ENCODE measurements around the gene TMEM181. TPM values are rescaled to one million over a fixed set of nuclear protein-coding genes. Genes with fewer than 3 reads are reported as not detected.

Gene TMEM181
- polyA plus RNA-seq, 1 of the 3 experiments (the other 2 are of a cell fraction), result 19.5 TPM

DNA sequence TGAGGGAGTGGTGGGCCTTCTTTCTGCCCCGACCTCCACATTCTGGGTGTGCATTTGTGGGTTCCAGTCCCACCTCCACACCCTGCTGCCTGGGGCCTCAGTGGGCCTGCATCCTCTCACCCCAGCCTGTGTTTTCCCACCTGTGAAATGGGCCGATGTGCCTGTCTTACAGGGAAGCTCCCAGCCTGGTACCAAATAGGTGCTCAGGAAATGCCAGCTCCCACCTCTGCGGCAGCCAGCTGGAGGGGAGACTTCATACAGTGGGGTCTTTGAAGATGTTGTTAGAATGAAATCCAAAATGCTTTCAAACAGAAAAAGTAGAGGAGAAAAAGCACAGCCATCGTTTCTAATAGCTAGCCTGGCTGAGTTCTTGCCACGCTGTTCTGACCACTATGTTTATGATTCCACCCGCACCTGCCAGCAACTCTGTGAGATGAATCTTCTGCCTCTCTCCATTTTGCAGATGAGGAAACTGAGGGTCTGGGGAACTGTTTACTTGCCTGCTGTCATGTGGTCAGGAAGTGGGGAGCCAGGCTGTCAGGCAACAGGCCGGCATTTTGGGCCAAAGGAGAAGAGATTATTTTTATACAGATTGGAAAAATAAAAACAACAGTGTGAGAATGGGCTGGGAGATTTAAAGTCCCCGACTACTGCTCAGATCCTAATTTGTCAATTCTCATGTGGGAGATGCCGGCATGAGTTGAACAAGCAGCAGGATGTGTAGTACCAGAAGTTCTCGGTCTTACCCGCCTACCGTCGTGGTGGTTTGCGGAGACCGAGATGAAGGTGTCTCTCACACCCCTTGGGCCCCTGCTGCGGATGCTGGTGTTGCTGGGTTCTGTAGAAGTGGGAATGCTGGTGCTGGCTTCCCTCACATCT is 4.6 kb downstream of the TMEM181 start:
- Histone ChIP-seq H3K79me2 (ENCODE audit: insufficient read depth) (peaks cover 85% of the 10 kb centered on the region), H3K27me3 (ENCODE audit: insufficient read depth) (no peaks in the 10 kb centered on the region), H3K4me1 (ENCODE audit: control insufficient read depth in 1 of 2, insufficient read depth in 2 of 2, low read depth in 1 of 2, low read length in 1 of 2) (peaks cover 11 to 22% of the 10 kb centered on the region in 2 experiments; a peak in 3 of 4 replicates), H3F3A (replicated peaks; ENCODE audit: insufficient read depth) (no peaks in the 10 kb centered on the region), H4K20me1 (ENCODE audit: insufficient read depth) (peaks cover 79% of the 10 kb centered on the region), H3K27ac (ENCODE audit: low read depth in 2 of 2, low read length in 1 of 2) (no peak overlapping the region), H3K4me2 (no peak overlapping the region), H3K36me3 (replicated peaks in 1 of 2; ENCODE audit: control insufficient read depth in 1 of 2, insufficient read depth in 2 of 2, low read length in 1 of 2) (no peaks in the 10 kb centered on the region), H2AFZ (ENCODE audit: low read depth) (no peak overlapping the region), H3K9me3 (no peaks in the 10 kb centered on the region), H3K9me2 (no peaks in the 10 kb centered on the region), H3K9ac (no peak overlapping the region), H3K4me3 (ENCODE audit: low read depth in 2 of 2, low read length in 1 of 2) (no peak overlapping the region)
- 96% methylated on average over 15 of the region's 16 CpGs for WGBS (ENCODE audit: low lambda C conversion rate)
- no peak for DNase-seq
- POLR2A ChIA-PET, result no interaction called here
- CTCF ChIA-PET, result interaction anchor here (1.0 to 2.0 kb wide), 3 partner anchors 9 to 343 kb away, joined by 3 to 7 read pairs (median 6); no protein-coding TSS in a partner anchor
- TF ChIP-seq NRF1 (IDR thresholded peaks at IDR 0.05; ENCODE audit: low read depth, low read length) (no peak), YY1 (IDR thresholded peaks at IDR 0.05; ENCODE audit: low read depth) (no peak), RAD21 (IDR thresholded peaks at IDR 0.05; ENCODE audit: low read length) (no peak), POLR2AphosphoS5 (IDR thresholded peaks at IDR 0.05; ENCODE audit: low read depth, low read length) (no peak), ELF1 (IDR thresholded peaks at IDR 0.05) (no peak), RCOR1 (IDR thresholded peaks at IDR 0.05; ENCODE audit: low read length) (no peak), RXRA (IDR thresholded peaks at IDR 0.05; ENCODE audit: borderline replicate concordance, low read depth) (no peak), TCF12 (IDR thresholded peaks at IDR 0.05) (no peak), JUND (IDR thresholded peaks at IDR 0.05) (no peak), FOXJ3 (CRISPR knock-in tag; IDR thresholded peaks at IDR 0.05) (no peak)
- TF ChIP-seq, protein P1, sequence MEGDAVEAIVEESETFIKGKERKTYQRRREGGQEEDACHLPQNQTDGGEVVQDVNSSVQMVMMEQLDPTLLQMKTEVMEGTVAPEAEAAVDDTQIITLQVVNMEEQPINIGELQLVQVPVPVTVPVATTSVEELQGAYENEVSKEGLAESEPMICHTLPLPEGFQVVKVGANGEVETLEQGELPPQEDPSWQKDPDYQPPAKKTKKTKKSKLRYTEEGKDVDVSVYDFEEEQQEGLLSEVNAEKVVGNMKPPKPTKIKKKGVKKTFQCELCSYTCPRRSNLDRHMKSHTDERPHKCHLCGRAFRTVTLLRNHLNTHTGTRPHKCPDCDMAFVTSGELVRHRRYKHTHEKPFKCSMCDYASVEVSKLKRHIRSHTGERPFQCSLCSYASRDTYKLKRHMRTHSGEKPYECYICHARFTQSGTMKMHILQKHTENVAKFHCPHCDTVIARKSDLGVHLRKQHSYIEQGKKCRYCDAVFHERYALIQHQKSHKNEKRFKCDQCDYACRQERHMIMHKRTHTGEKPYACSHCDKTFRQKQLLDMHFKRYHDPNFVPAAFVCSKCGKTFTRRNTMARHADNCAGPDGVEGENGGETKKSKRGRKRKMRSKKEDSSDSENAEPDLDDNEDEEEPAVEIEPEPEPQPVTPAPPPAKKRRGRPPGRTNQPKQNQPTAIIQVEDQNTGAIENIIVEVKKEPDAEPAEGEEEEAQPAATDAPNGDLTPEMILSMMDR (IDR thresholded peaks at IDR 0.05), result no peak
- TF ChIP-seq, protein P2, sequence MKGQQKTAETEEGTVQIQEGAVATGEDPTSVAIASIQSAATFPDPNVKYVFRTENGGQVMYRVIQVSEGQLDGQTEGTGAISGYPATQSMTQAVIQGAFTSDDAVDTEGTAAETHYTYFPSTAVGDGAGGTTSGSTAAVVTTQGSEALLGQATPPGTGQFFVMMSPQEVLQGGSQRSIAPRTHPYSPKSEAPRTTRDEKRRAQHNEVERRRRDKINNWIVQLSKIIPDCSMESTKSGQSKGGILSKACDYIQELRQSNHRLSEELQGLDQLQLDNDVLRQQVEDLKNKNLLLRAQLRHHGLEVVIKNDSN (IDR thresholded peaks at IDR 0.05; ENCODE audit: borderline replicate concordance, low read depth), result no peak
- TF ChIP-seq, protein P3, sequence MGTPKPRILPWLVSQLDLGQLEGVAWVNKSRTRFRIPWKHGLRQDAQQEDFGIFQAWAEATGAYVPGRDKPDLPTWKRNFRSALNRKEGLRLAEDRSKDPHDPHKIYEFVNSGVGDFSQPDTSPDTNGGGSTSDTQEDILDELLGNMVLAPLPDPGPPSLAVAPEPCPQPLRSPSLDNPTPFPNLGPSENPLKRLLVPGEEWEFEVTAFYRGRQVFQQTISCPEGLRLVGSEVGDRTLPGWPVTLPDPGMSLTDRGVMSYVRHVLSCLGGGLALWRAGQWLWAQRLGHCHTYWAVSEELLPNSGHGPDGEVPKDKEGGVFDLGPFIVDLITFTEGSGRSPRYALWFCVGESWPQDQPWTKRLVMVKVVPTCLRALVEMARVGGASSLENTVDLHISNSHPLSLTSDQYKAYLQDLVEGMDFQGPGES (IDR thresholded peaks at IDR 0.05; ENCODE audit: low read depth, low read length), result no peak
- TF ChIP-seq, protein P4, sequence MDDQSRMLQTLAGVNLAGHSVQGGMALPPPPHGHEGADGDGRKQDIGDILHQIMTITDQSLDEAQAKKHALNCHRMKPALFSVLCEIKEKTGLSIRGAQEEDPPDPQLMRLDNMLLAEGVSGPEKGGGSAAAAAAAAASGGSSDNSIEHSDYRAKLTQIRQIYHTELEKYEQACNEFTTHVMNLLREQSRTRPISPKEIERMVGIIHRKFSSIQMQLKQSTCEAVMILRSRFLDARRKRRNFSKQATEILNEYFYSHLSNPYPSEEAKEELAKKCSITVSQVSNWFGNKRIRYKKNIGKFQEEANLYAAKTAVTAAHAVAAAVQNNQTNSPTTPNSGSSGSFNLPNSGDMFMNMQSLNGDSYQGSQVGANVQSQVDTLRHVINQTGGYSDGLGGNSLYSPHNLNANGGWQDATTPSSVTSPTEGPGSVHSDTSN (IDR thresholded peaks at IDR 0.05), result no peak
- TF ChIP-seq, protein P5, sequence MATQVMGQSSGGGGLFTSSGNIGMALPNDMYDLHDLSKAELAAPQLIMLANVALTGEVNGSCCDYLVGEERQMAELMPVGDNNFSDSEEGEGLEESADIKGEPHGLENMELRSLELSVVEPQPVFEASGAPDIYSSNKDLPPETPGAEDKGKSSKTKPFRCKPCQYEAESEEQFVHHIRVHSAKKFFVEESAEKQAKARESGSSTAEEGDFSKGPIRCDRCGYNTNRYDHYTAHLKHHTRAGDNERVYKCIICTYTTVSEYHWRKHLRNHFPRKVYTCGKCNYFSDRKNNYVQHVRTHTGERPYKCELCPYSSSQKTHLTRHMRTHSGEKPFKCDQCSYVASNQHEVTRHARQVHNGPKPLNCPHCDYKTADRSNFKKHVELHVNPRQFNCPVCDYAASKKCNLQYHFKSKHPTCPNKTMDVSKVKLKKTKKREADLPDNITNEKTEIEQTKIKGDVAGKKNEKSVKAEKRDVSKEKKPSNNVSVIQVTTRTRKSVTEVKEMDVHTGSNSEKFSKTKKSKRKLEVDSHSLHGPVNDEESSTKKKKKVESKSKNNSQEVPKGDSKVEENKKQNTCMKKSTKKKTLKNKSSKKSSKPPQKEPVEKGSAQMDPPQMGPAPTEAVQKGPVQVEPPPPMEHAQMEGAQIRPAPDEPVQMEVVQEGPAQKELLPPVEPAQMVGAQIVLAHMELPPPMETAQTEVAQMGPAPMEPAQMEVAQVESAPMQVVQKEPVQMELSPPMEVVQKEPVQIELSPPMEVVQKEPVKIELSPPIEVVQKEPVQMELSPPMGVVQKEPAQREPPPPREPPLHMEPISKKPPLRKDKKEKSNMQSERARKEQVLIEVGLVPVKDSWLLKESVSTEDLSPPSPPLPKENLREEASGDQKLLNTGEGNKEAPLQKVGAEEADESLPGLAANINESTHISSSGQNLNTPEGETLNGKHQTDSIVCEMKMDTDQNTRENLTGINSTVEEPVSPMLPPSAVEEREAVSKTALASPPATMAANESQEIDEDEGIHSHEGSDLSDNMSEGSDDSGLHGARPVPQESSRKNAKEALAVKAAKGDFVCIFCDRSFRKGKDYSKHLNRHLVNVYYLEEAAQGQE (IDR thresholded peaks at IDR 0.05; ENCODE audit: low read depth, low read length), result no peak
